Skeletal muscle tissue (tissue), 4 donors: ENCODE measurements around the gene MEGF11. TPM values are rescaled to one million over a fixed set of nuclear protein-coding genes. Genes with fewer than 3 reads are reported as not detected.
"Not testable (repeated sequence)": the region's sequence is repeated elsewhere in the genome, so short reads cannot be mapped to it uniquely, and the experiment has no call there.

ENCODE experiments used
- H3K27ac ChIP-seq: one replicate; pipeline ENCODE4 v1.7.0; 2013; ENCODE audit warnings: mild to moderate bottlenecking, low read depth, low read length, inconsistent platforms
- H3K27me3 ChIP-seq, 3 donors: one replicate each; pipeline ENCODE4 v1.7.0; 2013; ENCODE audit warnings: low read length in 3 of 3; ENCODE audit not compliant: control insufficient read depth in 3 of 3, insufficient read depth in 3 of 3
- H3K36me3 ChIP-seq, 3 donors: one replicate each; pipeline ENCODE4 v1.7.0; 2013; ENCODE audit warnings: low read length in 3 of 3; ENCODE audit not compliant: control insufficient read depth in 3 of 3, insufficient read depth in 3 of 3
- H3K4me1 ChIP-seq, 3 donors: one replicate each; pipeline ENCODE4 v1.7.0; 2013; ENCODE audit warnings: low read length in 3 of 3, mild to moderate bottlenecking in 3 of 3; ENCODE audit not compliant: control insufficient read depth in 3 of 3, insufficient read depth in 3 of 3
- H3K4me3 ChIP-seq, 3 donors: one replicate each; pipeline ENCODE4 v1.7.0; 2013; ENCODE audit warnings: low read length in 3 of 3
- H3K9ac ChIP-seq, 3 donors: one replicate each; pipeline ENCODE4 v1.7.0; 2013; ENCODE audit warnings: low read length in 3 of 3, mild to moderate bottlenecking in 3 of 3, moderate library complexity in 2 of 3, low read depth in 1 of 3
- H3K9me3 ChIP-seq, 3 donors: one replicate each; pipeline ENCODE4 v1.7.0; 2013; ENCODE audit warnings: low read length in 3 of 3; ENCODE audit not compliant: control insufficient read depth in 3 of 3
- total RNA-seq: library from RNA; depleted of rRNA; stranded (reverse); fragments of >200 nt; gene quantifications from one replicate; pipeline ENCODE4 v1.2.3, GENCODE V29; 2014
- donor health status: Osteomylitis.

MEGF11 gene
- total RNA-seq, 1 donor from 2014 or later, result 0.52 TPM

- Histone ChIP-seq H3K9ac (no peak overlapping the region), H3K27me3 (peaks cover 49 to 53% (median 49%) of the 10 kb centered on the region in 3 donors), H3K9me3 (no peaks in the 10 kb centered on the region), H3K4me3 (no peak overlapping the region), H3K4me1 (no peaks in the 10 kb centered on the region), H3K36me3 (no peaks in the 10 kb centered on the region), H3K27ac (no peak overlapping the region)
These were observed 268.2 kb downstream of the MEGF11 start for GRCh38 chr15:65985387-65985786.

- Histone ChIP-seq H3K36me3 (no peaks in the 10 kb centered on the region), H3K9me3 (no peaks in the 10 kb centered on the region), H3K27ac (no peak overlapping the region), H3K27me3 (peaks cover 42 to 48% (median 43%) of the 10 kb centered on the region in 3 donors), H3K9ac (no peak overlapping the region), H3K4me3 (no peak overlapping the region), H3K4me1 (no peaks in the 10 kb centered on the region)
These were observed 270.8 kb downstream of the MEGF11 start for GRCh38 chr15:65982627-65983322.

- H3K27me3 ChIP-seq, result peaks cover 40 to 48% (median 41%) of the 10 kb centered on the region in 3 donors
- no peaks in the 10 kb centered on the region for H3K36me3 ChIP-seq
- no peaks in the 10 kb centered on the region for H3K9me3 ChIP-seq
- no peaks in the 10 kb centered on the region for H3K4me1 ChIP-seq
- no peak overlapping the region for H3K27ac ChIP-seq
- H3K9ac ChIP-seq, result no peak overlapping the region
- H3K4me3 ChIP-seq, result no peak overlapping the region
These were observed 271.5 kb downstream of the MEGF11 start for GRCh38 chr15:65981837-65982626.

GRCh38 chr15:65980824-65981456 lies 272.6 kb downstream of the MEGF11 start:
- H3K9me3 ChIP-seq, result no peaks in the 10 kb centered on the region
- no peak overlapping the region for H3K27ac ChIP-seq
- H3K4me1 ChIP-seq, result no peaks in the 10 kb centered on the region
- no peak overlapping the region for H3K4me3 ChIP-seq
- H3K9ac ChIP-seq, result no peak overlapping the region
- no peaks in the 10 kb centered on the region for H3K36me3 ChIP-seq
- H3K27me3 ChIP-seq, result peaks cover 36 to 48% (median 41%) of the 10 kb centered on the region in 3 donors

- H3K9me3 ChIP-seq, result no peaks in the 10 kb centered on the region
- H3K36me3 ChIP-seq, result no peaks in the 10 kb centered on the region
- H3K4me3 ChIP-seq, result no peak overlapping the region
- no peak overlapping the region for H3K9ac ChIP-seq
- H3K4me1 ChIP-seq, result no peaks in the 10 kb centered on the region
- H3K27me3 ChIP-seq, result peaks cover 27 to 48% (median 43%) of the 10 kb centered on the region in 3 donors
- H3K27ac ChIP-seq, result no peak overlapping the region
These were observed 273.7 kb downstream of the MEGF11 start for GRCh38 chr15:65979837-65980236.

- Histone ChIP-seq H3K4me3 (no peak overlapping the region), H3K27me3 (peaks cover 27 to 48% (median 43%) of the 10 kb centered on the region in 3 donors), H3K9ac (no peak overlapping the region), H3K4me1 (no peaks in the 10 kb centered on the region), H3K27ac (no peak overlapping the region), H3K9me3 (no peaks in the 10 kb centered on the region), H3K36me3 (no peaks in the 10 kb centered on the region)
These were observed 274.2 kb downstream of the MEGF11 start for GRCh38 chr15:65979316-65979715.

GRCh38 chr15:65978110-65978509 lies 275.4 kb downstream of the MEGF11 start:
- Histone ChIP-seq H3K9ac (no peak overlapping the region), H3K4me3 (no peak overlapping the region), H3K9me3 (no peaks in the 10 kb centered on the region), H3K27ac (no peak overlapping the region), H3K27me3 (peaks cover 17 to 41% (median 33%) of the 10 kb centered on the region in 3 donors), H3K36me3 (no peaks in the 10 kb centered on the region), H3K4me1 (no peaks in the 10 kb centered on the region)

GRCh38 chr15:65976196-65976595 lies 277.4 kb downstream of the MEGF11 start:
- H3K4me3 ChIP-seq, H3K9me3 ChIP-seq, H3K27ac ChIP-seq, H3K36me3 ChIP-seq, H3K9ac ChIP-seq, H3K4me1 ChIP-seq: not testable (repeated sequence)
- peaks cover 9 to 26% (median 14%) of the 10 kb centered on the region in 3 donors for H3K27me3 ChIP-seq

- Histone ChIP-seq H3K9ac (no peak overlapping the region), H3K36me3 (no peaks in the 10 kb centered on the region), H3K27me3 (peaks cover 20 to 38% (median 35%) of the 10 kb centered on the region in 3 donors)
These were observed 281.9 kb downstream of the MEGF11 start for GRCh38 chr15:65971741-65971995.

More at GRCh38 chr15:65971741-65971995, 281.9 kb downstream of the MEGF11 start:
- H3K4me1 ChIP-seq, result no peaks in the 10 kb centered on the region
- H3K4me3 ChIP-seq, result no peak overlapping the region
- no peak overlapping the region for H3K27ac ChIP-seq
- H3K9me3 ChIP-seq, result no peaks in the 10 kb centered on the region
